SK-N-SH treated with all-trans-retinoic acid at 6 μM for 48 hours (cell line): Measurements from ENCODE around the gene CACNA1C.

ENCODE experiments used
- ATAC-seq: fragments of 200-7000 bp; cut with Tn5 transposase; 3 replicates; pipeline ENCODE4 v1.9.1; 2020; ENCODE audit warnings: mild to moderate bottlenecking, moderate library complexity
- ARNTL ChIP-seq: fragments of 450-650 bp; formaldehyde crosslinking; IDR thresholded peaks from 2 replicates; pipeline ENCODE4 v1.5.0; 2020; ENCODE audit warnings: low read depth, mild to moderate bottlenecking, moderate library complexity, borderline replicate concordance
- BACH2 ChIP-seq: fragments of 250-450 bp; sonication (Bioruptor Pico); IDR thresholded peaks from 2 replicates; pipeline ENCODE4 v1.9.0; 2021; ENCODE audit warnings: mild to moderate bottlenecking, borderline replicate concordance
- CSDC2 ChIP-seq: fragments of 250-450 bp; sonication (Bioruptor Pico); IDR thresholded peaks from 2 replicates; pipeline ENCODE4 v1.5.0; 2020; ENCODE audit warnings: mild to moderate bottlenecking, moderate library complexity
- GLIS3 ChIP-seq: fragments of 250-450 bp; sonication (Bioruptor Pico); IDR thresholded peaks from 2 replicates; pipeline ENCODE4 v1.5.0; 2020; ENCODE audit warnings: mild to moderate bottlenecking, moderate library complexity
- ISL1 ChIP-seq: fragments of 250-450 bp; sonication (Bioruptor Pico); IDR thresholded peaks from 2 replicates; pipeline ENCODE4 v2.1.2; 2022; ENCODE audit warnings: mild to moderate bottlenecking, moderate library complexity
- PPARA ChIP-seq: fragments of 250-450 bp; sonication (Bioruptor Pico); IDR thresholded peaks from 2 replicates; pipeline ENCODE4 v1.5.0; 2020; ENCODE audit warnings: mild to moderate bottlenecking, borderline replicate concordance
- RARB ChIP-seq: fragments of 250-450 bp; sonication (Bioruptor Pico); IDR thresholded peaks from 2 replicates; pipeline ENCODE4 v1.8.0; 2021; ENCODE audit warnings: mild to moderate bottlenecking, moderate library complexity
- SNAI2 ChIP-seq: fragments of 250-450 bp; sonication (Bioruptor Pico); IDR thresholded peaks from 2 replicates; pipeline ENCODE4 v1.5.0; 2020; ENCODE audit warnings: mild to moderate bottlenecking, moderate library complexity
- TCF4 ChIP-seq: fragments of 250-450 bp; sonication (Bioruptor Pico); IDR thresholded peaks from 2 replicates; pipeline ENCODE4 v1.8.0; 2021; ENCODE audit warnings: mild to moderate bottlenecking, moderate library complexity, borderline replicate concordance
- ZC3H10 ChIP-seq: fragments of 250-450 bp; sonication (Bioruptor Pico); IDR thresholded peaks from 2 replicates; pipeline ENCODE4 v1.5.1; 2021; ENCODE audit warnings: mild to moderate bottlenecking, moderate library complexity
- ZFP3 ChIP-seq: fragments of 250-450 bp; sonication (Bioruptor Pico); IDR thresholded peaks from 2 replicates; pipeline ENCODE4 v1.5.0; 2020; ENCODE audit warnings: mild to moderate bottlenecking, moderate library complexity
- ZNF565 ChIP-seq: fragments of 450-650 bp; formaldehyde crosslinking; conservative IDR thresholded peaks from 2 replicates; pipeline ENCODE4 v1.5.0; 2020; ENCODE audit warnings: low read depth, mild to moderate bottlenecking, moderate library complexity
- ZNF70 ChIP-seq: fragments of 450-650 bp; formaldehyde crosslinking; IDR thresholded peaks from 2 replicates; pipeline ENCODE4 v1.5.0; 2020; ENCODE audit warnings: mild to moderate bottlenecking, moderate library complexity
- ZNF8 ChIP-seq: fragments of 450-650 bp; formaldehyde crosslinking; IDR thresholded peaks from 2 replicates; pipeline ENCODE4 v1.5.0; 2020; ENCODE audit warnings: mild to moderate bottlenecking, moderate library complexity
- TF ChIP-seq, protein P1 (sequence below): fragments of 250-450 bp; sonication (Bioruptor Pico); IDR thresholded peaks from 2 replicates; pipeline ENCODE4 v1.5.0; 2020; ENCODE audit warnings: mild to moderate bottlenecking, moderate library complexity
- TF ChIP-seq, protein P2 (sequence below): fragments of 250-450 bp; sonication (Bioruptor Pico); IDR thresholded peaks from 2 replicates; pipeline ENCODE4 v1.5.1; 2020; ENCODE audit warnings: low read depth, mild to moderate bottlenecking, moderate library complexity
- TF ChIP-seq, protein P3 (sequence below): fragments of 250-450 bp; sonication (Bioruptor Pico); IDR thresholded peaks from 2 replicates; pipeline ENCODE4 v1.5.1; 2021; ENCODE audit warnings: mild to moderate bottlenecking, moderate library complexity
- TF ChIP-seq, protein P4 (sequence below): fragments of 250-450 bp; sonication (Bioruptor Pico); IDR thresholded peaks from 2 replicates; pipeline ENCODE4 v1.8.0; 2020; ENCODE audit warnings: mild to moderate bottlenecking, moderate library complexity, borderline replicate concordance

CACNA1C gene

DNA sequence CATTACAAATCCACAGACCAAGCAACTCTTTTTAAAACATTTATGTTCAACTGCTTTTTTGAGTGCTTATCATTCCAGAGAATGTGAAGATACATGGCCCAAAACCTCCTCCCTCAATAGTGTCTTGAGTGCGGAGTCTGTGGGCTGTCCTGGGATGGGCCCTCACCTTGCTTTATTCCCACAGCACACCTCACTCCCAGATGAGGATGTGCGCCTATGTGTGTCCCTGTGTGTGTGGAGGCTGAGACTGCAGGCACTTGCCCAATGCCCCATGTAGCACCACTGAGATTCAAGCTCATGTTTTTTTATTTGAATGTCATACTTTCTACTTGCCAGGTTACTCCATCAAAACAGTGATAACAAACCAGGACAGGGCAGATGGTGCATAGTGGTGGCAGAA, 291.7 kb downstream of the CACNA1C start:
- TF ChIP-seq GLIS3 (CRISPR knock-in tag) = no peak
- no peak for TF ChIP-seq ZNF8
- no peak for TF ChIP-seq ZNF70 (CRISPR knock-in tag)
- TF ChIP-seq BACH2 = no peak
- TF ChIP-seq ISL1 (CRISPR knock-in tag) = no peak
- no peak for TF ChIP-seq TCF4 (CRISPR knock-in tag)
- no peak for TF ChIP-seq CSDC2
- TF ChIP-seq, protein P1, sequence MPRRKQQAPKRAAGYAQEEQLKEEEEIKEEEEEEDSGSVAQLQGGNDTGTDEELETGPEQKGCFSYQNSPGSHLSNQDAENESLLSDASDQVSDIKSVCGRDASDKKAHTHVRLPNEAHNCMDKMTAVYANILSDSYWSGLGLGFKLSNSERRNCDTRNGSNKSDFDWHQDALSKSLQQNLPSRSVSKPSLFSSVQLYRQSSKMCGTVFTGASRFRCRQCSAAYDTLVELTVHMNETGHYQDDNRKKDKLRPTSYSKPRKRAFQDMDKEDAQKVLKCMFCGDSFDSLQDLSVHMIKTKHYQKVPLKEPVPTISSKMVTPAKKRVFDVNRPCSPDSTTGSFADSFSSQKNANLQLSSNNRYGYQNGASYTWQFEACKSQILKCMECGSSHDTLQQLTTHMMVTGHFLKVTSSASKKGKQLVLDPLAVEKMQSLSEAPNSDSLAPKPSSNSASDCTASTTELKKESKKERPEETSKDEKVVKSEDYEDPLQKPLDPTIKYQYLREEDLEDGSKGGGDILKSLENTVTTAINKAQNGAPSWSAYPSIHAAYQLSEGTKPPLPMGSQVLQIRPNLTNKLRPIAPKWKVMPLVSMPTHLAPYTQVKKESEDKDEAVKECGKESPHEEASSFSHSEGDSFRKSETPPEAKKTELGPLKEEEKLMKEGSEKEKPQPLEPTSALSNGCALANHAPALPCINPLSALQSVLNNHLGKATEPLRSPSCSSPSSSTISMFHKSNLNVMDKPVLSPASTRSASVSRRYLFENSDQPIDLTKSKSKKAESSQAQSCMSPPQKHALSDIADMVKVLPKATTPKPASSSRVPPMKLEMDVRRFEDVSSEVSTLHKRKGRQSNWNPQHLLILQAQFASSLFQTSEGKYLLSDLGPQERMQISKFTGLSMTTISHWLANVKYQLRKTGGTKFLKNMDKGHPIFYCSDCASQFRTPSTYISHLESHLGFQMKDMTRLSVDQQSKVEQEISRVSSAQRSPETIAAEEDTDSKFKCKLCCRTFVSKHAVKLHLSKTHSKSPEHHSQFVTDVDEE (CRISPR knock-in tag) = no peak
- no peak for TF ChIP-seq PPARA (CRISPR knock-in tag)
- ATAC-seq = no peak

DNA sequence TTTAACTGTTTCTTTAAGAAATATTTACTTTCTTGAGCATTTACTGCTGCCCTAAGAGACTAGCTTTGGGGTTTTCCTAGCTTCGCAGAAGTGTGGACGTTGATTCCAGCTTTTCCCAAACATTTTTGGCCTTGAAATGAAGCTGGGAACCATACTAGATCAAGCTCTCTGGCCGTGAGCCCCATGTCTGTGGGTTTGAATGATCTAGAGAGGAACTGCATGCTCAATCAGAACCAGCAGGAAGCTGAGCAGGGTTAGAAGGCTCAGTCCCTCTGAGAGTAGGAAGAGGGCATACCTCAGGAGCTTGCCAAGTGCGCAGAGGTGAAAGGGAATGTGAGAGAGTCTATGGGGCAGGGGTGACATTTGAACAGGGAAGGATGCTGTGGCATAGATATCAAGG, 292.1 kb downstream of the CACNA1C start:
- TF ChIP-seq RARB (CRISPR knock-in tag) (no peak), TCF4 (CRISPR knock-in tag) (no peak), ISL1 (CRISPR knock-in tag) (no peak), CSDC2 (no peak), ARNTL (CRISPR knock-in tag) (no peak), BACH2 (no peak), ZNF565 (CRISPR knock-in tag) (no peak), SNAI2 (CRISPR knock-in tag) (no peak), ZNF70 (CRISPR knock-in tag) (no peak), ZFP3 (CRISPR knock-in tag) (no peak)
- TF ChIP-seq, protein P2, sequence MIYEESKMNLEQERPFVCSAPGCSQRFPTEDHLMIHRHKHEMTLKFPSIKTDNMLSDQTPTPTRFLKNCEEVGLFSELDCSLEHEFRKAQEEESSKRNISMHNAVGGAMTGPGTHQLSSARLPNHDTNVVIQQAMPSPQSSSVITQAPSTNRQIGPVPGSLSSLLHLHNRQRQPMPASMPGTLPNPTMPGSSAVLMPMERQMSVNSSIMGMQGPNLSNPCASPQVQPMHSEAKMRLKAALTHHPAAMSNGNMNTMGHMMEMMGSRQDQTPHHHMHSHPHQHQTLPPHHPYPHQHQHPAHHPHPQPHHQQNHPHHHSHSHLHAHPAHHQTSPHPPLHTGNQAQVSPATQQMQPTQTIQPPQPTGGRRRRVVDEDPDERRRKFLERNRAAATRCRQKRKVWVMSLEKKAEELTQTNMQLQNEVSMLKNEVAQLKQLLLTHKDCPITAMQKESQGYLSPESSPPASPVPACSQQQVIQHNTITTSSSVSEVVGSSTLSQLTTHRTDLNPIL (CRISPR knock-in tag) = no peak
- TF ChIP-seq, protein P3, sequence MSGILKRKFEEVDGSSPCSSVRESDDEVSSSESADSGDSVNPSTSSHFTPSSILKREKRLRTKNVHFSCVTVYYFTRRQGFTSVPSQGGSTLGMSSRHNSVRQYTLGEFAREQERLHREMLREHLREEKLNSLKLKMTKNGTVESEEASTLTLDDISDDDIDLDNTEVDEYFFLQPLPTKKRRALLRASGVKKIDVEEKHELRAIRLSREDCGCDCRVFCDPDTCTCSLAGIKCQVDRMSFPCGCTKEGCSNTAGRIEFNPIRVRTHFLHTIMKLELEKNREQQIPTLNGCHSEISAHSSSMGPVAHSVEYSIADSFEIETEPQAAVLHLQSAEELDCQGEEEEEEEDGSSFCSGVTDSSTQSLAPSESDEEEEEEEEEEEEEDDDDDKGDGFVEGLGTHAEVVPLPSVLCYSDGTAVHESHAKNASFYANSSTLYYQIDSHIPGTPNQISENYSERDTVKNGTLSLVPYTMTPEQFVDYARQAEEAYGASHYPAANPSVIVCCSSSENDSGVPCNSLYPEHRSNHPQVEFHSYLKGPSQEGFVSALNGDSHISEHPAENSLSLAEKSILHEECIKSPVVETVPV = no peak
- TF ChIP-seq, protein P1 (CRISPR knock-in tag) = no peak
- TF ChIP-seq, protein P4, sequence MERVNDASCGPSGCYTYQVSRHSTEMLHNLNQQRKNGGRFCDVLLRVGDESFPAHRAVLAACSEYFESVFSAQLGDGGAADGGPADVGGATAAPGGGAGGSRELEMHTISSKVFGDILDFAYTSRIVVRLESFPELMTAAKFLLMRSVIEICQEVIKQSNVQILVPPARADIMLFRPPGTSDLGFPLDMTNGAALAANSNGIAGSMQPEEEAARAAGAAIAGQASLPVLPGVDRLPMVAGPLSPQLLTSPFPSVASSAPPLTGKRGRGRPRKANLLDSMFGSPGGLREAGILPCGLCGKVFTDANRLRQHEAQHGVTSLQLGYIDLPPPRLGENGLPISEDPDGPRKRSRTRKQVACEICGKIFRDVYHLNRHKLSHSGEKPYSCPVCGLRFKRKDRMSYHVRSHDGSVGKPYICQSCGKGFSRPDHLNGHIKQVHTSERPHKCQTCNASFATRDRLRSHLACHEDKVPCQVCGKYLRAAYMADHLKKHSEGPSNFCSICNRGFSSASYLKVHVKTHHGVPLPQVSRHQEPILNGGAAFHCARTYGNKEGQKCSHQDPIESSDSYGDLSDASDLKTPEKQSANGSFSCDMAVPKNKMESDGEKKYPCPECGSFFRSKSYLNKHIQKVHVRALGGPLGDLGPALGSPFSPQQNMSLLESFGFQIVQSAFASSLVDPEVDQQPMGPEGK = no peak
- ATAC-seq = no peak

DNA sequence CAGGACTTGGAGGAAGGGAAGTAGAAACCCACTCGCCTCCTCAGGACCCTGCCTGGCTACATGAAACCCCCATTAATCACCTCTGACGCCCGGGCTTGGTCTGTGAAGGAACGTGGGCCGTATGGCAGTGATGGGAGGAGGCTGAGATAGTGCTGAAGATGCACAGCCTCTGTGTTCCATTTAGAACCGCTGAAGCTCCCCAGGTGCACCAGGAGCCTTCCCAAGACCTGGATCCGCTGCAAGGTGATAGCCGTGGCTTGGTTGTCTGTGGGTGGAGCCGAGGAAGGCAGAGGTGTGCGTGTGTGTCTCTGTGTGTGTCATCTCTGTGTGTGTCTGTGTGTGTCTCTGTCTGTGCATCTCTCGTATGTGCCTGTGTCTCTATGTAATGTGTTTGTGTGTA, 293.1 kb downstream of the CACNA1C start:
- TF ChIP-seq ZC3H10 = no peak
- TF ChIP-seq, protein P4 = no peak
- no peak for ATAC-seq
